Measurements from ENCODE around the gene SIX3. TPM values are rescaled to one million over a fixed set of nuclear protein-coding genes. Genes with fewer than 3 reads are reported as not detected.

The SIX3 gene
- total RNA-seq, 1 donor from 2014 or later, result not detected

GRCh38 chr2:44935729-44936098 is 5.8 kb upstream of the SIX3 start:
- ATAC-seq (no peak), DNase-seq (no peak)
- intact Hi-C loops (cut with DNase I), result no loop called here

GRCh38 chr2:44936275-44936674 is 5.2 kb upstream of the SIX3 start:
- ATAC-seq (no peak), DNase-seq (no peak)
- H3K27ac ChIP-seq, result no peak overlapping the region
- no peaks in the 10 kb centered on the region for H3K9me3 ChIP-seq
- intact Hi-C loops (cut with DNase I), result no loop called here
- peaks cover 21% of the 10 kb centered on the region for H3K4me1 ChIP-seq
- H3K27me3 ChIP-seq, result peaks cover 99% of the 10 kb centered on the region
- no peak overlapping the region for H3K4me3 ChIP-seq
- no peak for TF ChIP-seq CTCF (IDR thresholded peaks at IDR 0.05)
- H3K36me3 ChIP-seq, result no peaks in the 10 kb centered on the region

More at GRCh38 chr2:44935729-44936098, 5.8 kb upstream of the SIX3 start:
- peaks cover 17% of the 10 kb centered on the region for H3K4me1 ChIP-seq
- no peaks in the 10 kb centered on the region for H3K36me3 ChIP-seq
- H3K4me3 ChIP-seq, result no peak overlapping the region
- no peak for TF ChIP-seq CTCF (IDR thresholded peaks at IDR 0.05)
- H3K9me3 ChIP-seq, result no peaks in the 10 kb centered on the region
- H3K27ac ChIP-seq, result no peak overlapping the region
- peaks cover 99% of the 10 kb centered on the region for H3K27me3 ChIP-seq

GRCh38 chr2:44936715-44937687 is 4.5 kb upstream of the SIX3 start:
- H3K36me3 ChIP-seq, result no peaks in the 10 kb centered on the region
- no peak overlapping the region for H3K27ac ChIP-seq
- intact Hi-C loops (cut with DNase I), result no loop called here
- peaks cover 24% of the 10 kb centered on the region for H3K4me1 ChIP-seq
- H3K9me3 ChIP-seq, result no peaks in the 10 kb centered on the region
- ATAC-seq, result no peak
- no peak for TF ChIP-seq CTCF (IDR thresholded peaks at IDR 0.05)
- no peak overlapping the region for H3K4me3 ChIP-seq
- H3K27me3 ChIP-seq, result peaks cover 93% of the 10 kb centered on the region
- no peak for DNase-seq

DNA sequence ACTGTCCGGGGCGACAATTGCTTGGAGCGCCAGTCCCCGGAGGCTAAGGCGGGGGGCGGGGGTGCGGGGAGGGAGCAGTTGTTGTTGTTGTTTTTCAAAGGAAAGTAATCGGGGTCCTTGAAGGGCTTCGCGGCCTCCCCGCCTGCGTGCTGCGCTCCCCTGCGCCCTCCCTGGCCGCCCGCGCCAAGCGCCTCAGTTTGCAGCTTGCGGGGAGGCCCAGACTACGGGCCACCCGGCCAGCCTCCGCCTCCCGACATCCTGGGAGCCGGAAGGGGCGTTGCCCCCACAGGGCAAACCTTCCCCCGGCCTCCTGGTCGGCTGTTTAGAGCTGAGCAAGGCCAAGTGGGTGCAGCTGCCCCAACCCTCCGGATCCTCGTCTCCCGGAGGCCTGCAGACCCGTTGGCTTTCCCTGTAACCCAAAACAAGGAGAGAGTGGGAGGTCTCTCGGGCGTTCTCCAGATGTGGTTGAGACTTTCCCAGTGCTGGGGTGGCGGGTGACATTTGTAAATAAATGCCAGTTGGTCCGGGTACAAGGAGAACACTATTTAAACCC is 3.7 kb upstream of the SIX3 start:
- Histone ChIP-seq H3K4me3 (no peak overlapping the region), H3K36me3 (no peaks in the 10 kb centered on the region), H3K4me1 (peaks cover 29% of the 10 kb centered on the region), H3K27ac (no peak overlapping the region), H3K27me3 (peaks cover 92% of the 10 kb centered on the region), H3K9me3 (no peaks in the 10 kb centered on the region)
- TF ChIP-seq CTCF (IDR thresholded peaks at IDR 0.05), result no peak
- ATAC-seq, result no peak
- peak; percentile 61 for DNase-seq
- intact Hi-C loops (cut with DNase I), result no loop called here

DNA sequence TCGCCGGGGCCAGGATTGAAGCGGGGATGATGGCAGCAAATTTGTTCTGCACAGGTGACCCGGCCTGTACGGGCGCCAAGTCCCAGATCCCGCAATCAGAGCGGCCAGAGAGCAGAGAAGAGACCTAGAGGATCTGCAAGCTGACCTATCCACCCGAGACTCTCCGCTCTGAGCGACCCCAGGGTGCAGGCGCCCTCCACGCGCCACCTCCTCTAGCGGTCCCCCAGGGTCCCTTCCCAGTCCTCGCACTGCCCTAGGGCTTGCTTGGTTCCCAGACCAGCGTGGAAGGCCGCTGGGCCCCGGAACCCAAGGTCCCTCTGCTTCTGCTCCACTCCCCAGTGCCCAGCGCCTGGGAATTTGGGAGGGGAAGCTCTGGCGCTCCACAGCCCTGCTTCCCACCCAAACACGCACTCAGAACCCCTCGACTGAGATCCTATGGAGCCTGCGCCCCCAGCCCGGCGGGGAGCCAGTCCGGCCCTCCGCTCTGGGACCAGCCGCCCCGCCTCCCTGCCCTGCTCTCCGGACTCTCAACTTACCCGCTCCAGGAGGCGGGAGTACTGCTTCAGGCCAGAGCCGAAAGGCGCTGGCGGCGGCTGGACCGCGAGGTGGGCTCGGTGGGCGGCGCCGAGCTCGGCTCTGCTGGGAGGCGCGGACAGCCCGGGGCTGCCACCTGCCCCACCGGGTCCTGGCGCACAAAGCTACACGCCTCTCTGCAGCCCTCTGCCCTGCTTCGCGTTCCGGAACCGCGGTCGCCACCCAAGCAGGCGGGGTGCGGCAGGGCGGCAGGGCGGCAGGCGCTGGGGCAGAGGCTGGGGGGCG is 3.0 kb upstream of the SIX3 start:
- no peaks in the 10 kb centered on the region for H3K36me3 ChIP-seq
- peaks cover 31% of the 10 kb centered on the region for H3K4me1 ChIP-seq
- H3K27me3 ChIP-seq, result peaks cover 92% of the 10 kb centered on the region
- no peak overlapping the region for H3K27ac ChIP-seq
- DNase-seq (no peak), ATAC-seq (peak; percentile 4)
- peak overlapping the region; percentile 2 for H3K4me3 ChIP-seq
- no peak for TF ChIP-seq CTCF (IDR thresholded peaks at IDR 0.05)
- intact Hi-C loops (cut with DNase I), result no loop called here
- no peaks in the 10 kb centered on the region for H3K9me3 ChIP-seq

All from upper lobe of right lung (tissue), 1 donor.